Measurements from ENCODE around the gene ITPKA. TPM values are rescaled to one million over a fixed set of nuclear protein-coding genes. Genes with fewer than 3 reads are reported as not detected.
A peak's percentile ranks its signal among the peaks of the same experiment; 100 is the strongest.

The ITPKA gene
- total RNA-seq, 1 donor, result 0.10 TPM

DNA sequence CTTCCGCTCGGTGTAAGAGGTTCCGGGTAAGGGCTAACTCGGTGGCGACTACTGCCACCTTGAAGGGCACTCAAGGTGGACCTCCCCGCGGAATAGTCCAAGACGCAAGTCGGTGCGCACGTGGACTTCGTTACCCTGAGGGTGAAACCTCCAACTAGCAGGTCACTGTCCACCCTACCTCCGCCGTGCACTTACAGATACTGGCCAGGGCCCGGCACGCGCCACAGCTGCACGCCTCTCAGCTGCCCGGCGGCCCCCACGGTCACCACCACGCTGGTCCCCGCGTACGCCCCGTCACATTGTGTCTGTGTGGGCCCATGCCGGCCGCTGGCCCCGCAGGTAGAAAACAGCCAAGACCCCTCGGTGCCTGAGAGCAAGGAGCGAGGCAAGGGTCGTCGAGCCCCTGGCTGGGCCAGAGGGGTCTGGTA lies 18.9 kb downstream of the ITPKA start:
- peaks cover 26% of the 10 kb centered on the region for H3K27me3 ChIP-seq (ENCODE audit: insufficient read depth, low read length)
- peaks cover 25% of the 10 kb centered on the region for H3K4me1 ChIP-seq (ENCODE audit: insufficient read depth, low read length)
- peak overlapping the region; percentile 21 for H3K4me3 ChIP-seq (ENCODE audit: low read length)
- H3K9me3 ChIP-seq (ENCODE audit: low read depth, low read length), result no peaks in the 10 kb centered on the region

DNA sequence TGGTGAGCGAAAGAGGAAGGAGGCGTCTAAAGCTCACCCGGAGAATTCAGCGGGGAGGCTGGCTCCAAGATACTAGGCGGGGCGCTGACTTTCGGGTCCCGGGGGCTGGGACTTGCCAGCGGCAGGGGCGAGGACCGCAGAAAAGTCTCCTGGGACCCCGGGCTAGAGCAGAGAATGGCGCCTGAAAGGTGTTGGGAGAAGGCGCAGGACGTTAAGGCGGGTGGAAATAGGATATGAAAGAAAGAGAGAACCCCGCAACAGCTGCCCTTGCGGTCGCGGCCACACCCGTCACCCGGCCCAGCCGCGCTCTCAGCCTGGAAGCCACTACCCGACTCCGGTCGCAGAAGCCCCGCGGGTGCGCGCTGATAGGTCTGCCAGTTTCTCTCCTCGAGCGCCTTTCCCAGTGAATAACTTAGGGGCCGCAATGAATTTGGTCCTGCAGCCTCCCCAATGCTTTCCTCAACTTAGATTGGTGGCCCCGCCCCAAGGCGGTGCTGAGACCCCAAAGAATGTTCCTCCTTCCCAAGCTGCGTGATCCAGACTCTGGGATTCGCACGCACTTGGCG lies 19.3 kb downstream of the ITPKA start:
- Histone ChIP-seq H3K4me3 (ENCODE audit: low read length) (peak overlapping the region; percentile 21), H3K9me3 (ENCODE audit: low read depth, low read length) (no peaks in the 10 kb centered on the region), H3K4me1 (ENCODE audit: insufficient read depth, low read length) (peaks cover 25% of the 10 kb centered on the region), H3K27me3 (ENCODE audit: insufficient read depth, low read length) (peaks cover 26% of the 10 kb centered on the region)

DNA sequence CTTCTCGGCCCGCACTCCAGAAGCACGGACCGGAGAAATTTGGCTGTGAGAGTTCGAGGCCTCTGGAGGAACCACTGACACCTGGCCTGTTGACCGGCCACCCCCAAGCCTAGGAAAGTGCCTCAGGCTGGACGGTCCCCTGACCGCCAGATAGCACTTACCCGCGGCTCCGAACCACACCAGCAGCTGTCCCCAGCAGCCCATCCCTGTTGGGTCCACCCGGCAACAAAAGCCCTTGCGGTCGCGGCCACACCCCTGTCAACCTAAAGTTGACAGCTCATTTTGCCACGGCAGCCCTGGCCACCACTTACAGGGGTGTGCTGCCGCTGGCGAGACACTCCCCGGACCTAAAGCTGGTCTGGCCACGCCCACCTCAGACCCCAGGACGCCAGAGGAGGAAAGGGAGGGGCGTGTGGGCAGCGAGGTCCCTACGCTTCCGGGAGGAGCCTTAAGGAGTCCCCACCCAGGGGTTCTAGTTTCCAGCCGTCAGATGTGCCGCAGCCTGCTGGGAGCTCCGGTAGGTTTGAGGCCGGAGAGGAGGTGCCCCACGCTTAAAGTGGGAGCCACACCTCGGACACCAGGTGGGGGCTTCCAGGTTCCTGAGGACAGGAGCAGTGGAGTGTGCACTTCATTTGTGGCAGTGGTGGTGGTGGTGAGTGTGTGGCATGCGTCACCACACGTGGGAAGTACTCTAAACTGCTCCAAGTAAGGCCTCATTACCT lies 20.0 kb downstream of the ITPKA start, which contains the start of gene LTK:
Gene LTK (minus strand): TSS at position 322 of the 722 bp plus-strand sequence. CDS start 118 bp downstream, at position 204.
- Histone ChIP-seq H3K27me3 (ENCODE audit: insufficient read depth, low read length) (peaks cover 26% of the 10 kb centered on the region), H3K4me3 (ENCODE audit: low read length) (peak within 1 kb of the TSS; percentile 21), H3K4me1 (ENCODE audit: insufficient read depth, low read length) (peaks cover 25% of the 10 kb centered on the region), H3K9me3 (ENCODE audit: low read depth, low read length) (no peaks in the 10 kb centered on the region)

DNA sequence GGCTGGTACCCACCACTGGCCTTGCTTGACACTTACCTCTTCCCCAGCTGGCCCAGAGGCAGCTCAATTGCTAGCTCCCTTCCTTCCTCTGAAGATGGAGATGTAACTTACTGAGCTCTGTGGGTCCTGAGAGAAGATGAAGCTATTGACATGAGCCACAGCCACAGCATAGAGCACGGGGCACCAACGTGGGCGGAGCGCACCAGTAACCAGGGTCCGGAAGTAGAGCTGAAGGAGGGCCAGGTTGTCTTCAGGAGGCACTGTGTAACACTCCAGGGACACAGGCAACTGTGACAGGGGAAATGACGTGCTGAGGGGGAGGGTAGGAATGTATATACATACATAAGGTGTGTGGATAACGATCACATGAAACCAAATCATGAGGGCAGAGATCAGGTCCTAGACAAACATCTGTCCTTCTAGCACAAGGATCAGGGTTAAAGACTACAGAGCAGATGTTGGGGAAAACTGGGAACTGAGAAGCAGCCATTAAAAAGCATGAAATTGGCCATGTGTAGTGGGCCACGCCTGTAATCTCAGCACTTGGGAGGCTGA lies 24.3 kb downstream of the ITPKA start:
- Histone ChIP-seq H3K4me3 (ENCODE audit: low read length) (no peak overlapping the region), H3K9me3 (ENCODE audit: low read depth, low read length) (no peaks in the 10 kb centered on the region), H3K4me1 (ENCODE audit: insufficient read depth, low read length) (peaks cover 13% of the 10 kb centered on the region), H3K27me3 (ENCODE audit: insufficient read depth, low read length) (peaks cover 10% of the 10 kb centered on the region)

DNA sequence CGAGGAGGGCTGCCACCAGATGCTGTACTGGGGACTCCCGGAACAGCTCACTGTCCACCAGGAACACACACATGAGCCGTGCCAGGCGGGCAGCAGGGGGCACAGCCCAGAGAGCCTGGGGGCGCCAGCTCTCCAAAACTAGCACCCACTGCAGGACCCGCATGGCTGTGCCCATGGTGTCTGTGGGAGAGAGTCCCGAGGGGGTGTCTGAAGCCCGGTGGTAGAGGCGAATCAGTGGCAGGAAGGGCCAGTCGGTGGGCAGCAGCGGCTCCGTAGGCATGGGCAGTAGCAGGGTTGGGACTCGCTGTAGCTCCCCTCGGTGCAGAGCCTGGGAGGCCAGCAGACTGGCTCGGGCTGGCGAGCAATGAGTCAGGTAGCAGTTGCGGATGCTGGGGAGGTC lies 27.0 kb downstream of the ITPKA start:
- H3K4me1 ChIP-seq (ENCODE audit: insufficient read depth, low read length), result no peaks in the 10 kb centered on the region

DNA sequence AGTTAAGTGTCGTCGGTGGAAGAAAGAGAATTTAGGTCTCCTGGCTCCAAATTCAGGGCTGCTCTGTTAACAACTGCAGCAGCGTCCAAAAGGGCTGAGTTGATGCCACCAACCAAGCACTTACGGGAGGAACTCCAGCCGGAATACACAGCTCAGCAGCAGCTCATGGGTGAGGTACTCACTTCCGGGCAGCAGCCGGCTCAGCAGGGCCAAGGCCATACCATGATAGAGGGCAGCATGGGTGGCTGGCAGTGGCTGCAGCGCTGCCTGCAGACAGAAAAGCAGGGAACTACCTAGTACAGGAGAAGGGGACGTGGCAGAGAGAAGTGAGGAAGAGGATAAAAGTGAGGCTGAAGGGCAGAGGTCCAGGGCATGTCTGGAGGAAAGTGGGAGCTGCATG lies 27.9 kb downstream of the ITPKA start:
- Histone ChIP-seq H3K27me3 (ENCODE audit: insufficient read depth, low read length) (no peaks in the 10 kb centered on the region), H3K4me3 (ENCODE audit: low read length) (no peak overlapping the region), H3K4me1 (ENCODE audit: insufficient read depth, low read length) (no peaks in the 10 kb centered on the region), H3K9me3 (ENCODE audit: low read depth, low read length) (no peaks in the 10 kb centered on the region)

More for the DNA sequence above, 27.0 kb downstream of the ITPKA start:
- no peaks in the 10 kb centered on the region for H3K27me3 ChIP-seq (ENCODE audit: insufficient read depth, low read length)
- no peaks in the 10 kb centered on the region for H3K9me3 ChIP-seq (ENCODE audit: low read depth, low read length)
- H3K4me3 ChIP-seq (ENCODE audit: low read length), result no peak overlapping the region

DNA sequence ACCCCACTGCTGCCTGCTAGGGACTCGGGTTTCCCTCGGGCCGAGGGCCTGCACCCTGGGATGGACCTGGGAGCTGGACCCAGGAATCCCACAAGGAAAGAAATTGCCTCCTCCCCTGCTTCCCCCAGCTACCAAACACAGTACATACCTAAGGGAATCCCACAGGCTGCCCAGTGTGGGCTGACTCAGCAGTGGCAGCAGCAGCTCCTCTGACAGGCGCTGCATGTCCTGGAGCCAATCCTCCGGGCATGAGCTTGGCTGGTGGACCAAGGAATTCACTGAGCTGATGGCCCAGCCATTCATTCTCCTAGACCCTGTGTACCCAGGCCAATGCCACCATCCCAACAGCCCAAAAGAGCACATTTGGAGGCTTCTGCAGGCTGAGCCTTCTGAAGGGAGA lies 29.4 kb downstream of the ITPKA start:
- Histone ChIP-seq H3K4me3 (ENCODE audit: low read length) (no peak overlapping the region), H3K9me3 (ENCODE audit: low read depth, low read length) (no peaks in the 10 kb centered on the region), H3K4me1 (ENCODE audit: insufficient read depth, low read length) (no peaks in the 10 kb centered on the region), H3K27me3 (ENCODE audit: insufficient read depth, low read length) (no peaks in the 10 kb centered on the region)

DNA sequence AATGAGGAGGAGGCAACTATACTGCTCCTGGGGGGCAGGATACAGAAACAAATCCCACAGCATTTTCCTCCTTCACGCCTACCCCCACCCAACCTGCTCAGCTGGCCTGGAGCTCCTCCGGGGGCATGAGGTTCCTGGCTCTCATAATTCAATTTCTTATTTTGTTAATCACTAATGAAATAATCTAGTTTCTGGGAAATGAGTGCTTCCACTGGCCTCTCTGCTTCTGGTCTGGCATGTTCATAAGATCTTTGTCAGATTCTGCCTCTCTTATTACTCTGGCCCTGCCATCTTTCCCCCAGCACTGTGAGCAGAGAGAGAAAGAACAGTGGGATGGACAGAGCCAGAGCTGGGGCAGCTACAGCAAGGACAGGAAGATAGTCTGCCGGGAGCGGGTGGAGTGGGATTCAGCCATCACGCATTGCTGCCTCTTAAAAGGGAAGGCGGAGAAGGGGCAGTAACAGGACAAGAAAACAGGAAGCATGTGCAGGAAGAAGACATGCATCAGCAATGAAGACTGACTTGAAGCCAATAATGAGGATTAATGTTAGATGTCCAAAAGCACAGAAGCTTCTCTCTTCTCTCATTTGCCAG lies 36.8 kb downstream of the ITPKA start:
- no peaks in the 10 kb centered on the region for H3K9me3 ChIP-seq (ENCODE audit: low read depth, low read length)
- H3K27me3 ChIP-seq (ENCODE audit: insufficient read depth, low read length), result no peaks in the 10 kb centered on the region
- no peak overlapping the region for H3K4me3 ChIP-seq (ENCODE audit: low read length)
- no peaks in the 10 kb centered on the region for H3K4me1 ChIP-seq (ENCODE audit: insufficient read depth, low read length)

DNA sequence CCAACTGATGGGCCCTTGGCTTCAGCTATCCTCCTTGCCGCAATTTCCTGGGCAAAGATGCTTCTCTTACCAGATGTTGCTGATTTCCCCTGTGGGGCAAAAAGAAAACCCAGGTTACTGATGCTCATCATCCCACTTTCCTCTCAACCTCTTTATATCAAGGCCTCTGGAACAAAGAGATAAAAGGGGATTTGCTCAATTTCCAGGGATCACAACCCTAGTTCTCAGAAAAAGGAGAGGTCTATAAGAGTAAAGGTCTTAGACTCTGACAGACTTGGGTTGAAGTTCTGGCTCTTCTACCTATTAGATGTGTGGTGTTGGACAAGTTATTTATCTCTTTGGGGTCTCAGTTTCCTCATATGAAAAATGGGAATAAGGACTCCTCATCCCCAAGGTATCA lies 41.9 kb downstream of the ITPKA start:
- Histone ChIP-seq H3K9me3 (ENCODE audit: low read depth, low read length) (no peaks in the 10 kb centered on the region), H3K27me3 (ENCODE audit: insufficient read depth, low read length) (no peaks in the 10 kb centered on the region), H3K4me1 (ENCODE audit: insufficient read depth, low read length) (no peaks in the 10 kb centered on the region), H3K4me3 (ENCODE audit: low read length) (no peak overlapping the region)

DNA sequence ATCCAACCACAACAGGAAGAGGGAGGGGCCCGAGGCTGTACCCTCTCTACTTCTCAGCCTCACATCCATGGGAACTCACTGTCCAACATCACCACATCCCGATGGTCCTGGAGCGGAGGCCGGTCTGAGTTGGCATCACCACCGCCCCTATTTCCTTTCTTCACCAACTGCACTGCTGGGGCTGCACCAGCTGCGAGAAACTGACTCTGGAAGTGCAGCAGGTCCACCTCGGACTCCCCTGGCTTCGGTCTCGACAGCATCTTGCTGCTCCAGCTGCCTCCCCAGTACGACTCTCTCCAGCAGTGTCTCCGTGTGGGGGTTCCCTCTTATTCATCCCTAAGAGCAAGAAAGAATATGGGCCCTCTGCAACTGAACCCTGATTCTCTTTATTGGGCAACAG lies 43.2 kb downstream of the ITPKA start:
- Histone ChIP-seq H3K4me1 (ENCODE audit: insufficient read depth, low read length) (no peaks in the 10 kb centered on the region), H3K9me3 (ENCODE audit: low read depth, low read length) (no peaks in the 10 kb centered on the region), H3K4me3 (ENCODE audit: low read length) (no peak overlapping the region), H3K27me3 (ENCODE audit: insufficient read depth, low read length) (no peaks in the 10 kb centered on the region)

DNA sequence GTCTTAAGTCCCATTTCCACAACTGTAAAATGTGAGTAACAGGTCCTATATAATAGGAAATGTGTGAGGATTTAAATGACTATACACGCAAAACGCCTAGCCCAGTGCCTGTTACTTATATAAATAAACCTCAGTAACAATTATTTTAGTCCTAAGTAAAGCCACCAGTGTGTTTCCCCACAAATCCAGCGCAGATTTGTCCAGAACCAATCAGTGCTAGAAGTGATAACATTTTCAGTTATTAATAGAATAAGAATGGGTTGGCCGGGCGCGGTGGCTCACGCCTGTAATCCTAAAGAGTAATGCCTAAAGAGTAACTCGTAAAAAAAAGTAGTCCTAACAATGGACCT lies 49.8 kb downstream of the ITPKA start:
- Histone ChIP-seq H3K4me3 (ENCODE audit: low read length) (peak overlapping the region; percentile 96), H3K27me3 (ENCODE audit: insufficient read depth, low read length) (no peaks in the 10 kb centered on the region), H3K4me1 (ENCODE audit: insufficient read depth, low read length) (peaks cover 12% of the 10 kb centered on the region), H3K9me3 (ENCODE audit: low read depth, low read length) (no peaks in the 10 kb centered on the region)

DNA sequence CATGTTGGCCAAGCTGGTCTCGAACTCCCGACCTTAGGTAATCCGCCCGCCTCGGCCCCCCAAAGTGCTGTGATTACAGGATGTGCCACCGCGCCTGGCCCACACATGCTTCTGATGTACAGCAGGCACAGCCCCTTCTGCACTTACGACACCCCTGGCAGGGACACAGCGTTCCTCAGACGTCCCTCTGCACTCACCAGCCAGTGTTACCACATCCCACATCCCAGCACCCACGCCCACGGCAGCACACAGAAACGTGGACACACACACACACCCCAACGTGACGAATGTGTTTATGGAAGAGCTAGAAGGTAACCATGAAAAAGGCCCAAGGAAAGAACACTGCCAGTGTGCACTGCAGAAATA lies 51.0 kb downstream of the ITPKA start:
- no peaks in the 10 kb centered on the region for H3K27me3 ChIP-seq (ENCODE audit: insufficient read depth, low read length)
- H3K4me3 ChIP-seq (ENCODE audit: low read length), result peak overlapping the region; percentile 96
- H3K9me3 ChIP-seq (ENCODE audit: low read depth, low read length), result no peaks in the 10 kb centered on the region
- peaks cover 12% of the 10 kb centered on the region for H3K4me1 ChIP-seq (ENCODE audit: insufficient read depth, low read length)

DNA sequence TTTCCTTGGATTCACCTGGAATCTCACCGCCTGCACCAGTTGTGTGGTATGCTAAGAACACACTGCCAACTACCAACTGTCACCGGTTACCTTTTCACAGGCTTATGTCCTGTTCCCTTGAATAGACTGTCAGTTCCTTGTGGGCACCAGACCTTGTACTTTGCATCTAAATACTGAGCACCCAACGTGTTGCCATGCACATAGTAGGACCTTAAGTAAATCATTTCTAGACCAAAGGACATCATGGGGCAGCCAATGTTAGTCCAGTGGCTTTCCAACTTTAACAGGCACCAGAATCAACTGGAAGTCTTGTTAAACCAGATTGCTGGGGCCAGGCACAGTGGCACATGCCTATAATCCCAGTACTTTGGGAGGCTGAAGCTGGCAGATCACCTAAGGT lies 51.5 kb downstream of the ITPKA start:
- Histone ChIP-seq H3K27me3 (ENCODE audit: insufficient read depth, low read length) (no peaks in the 10 kb centered on the region), H3K4me1 (ENCODE audit: insufficient read depth, low read length) (peaks cover 12% of the 10 kb centered on the region)

DNA sequence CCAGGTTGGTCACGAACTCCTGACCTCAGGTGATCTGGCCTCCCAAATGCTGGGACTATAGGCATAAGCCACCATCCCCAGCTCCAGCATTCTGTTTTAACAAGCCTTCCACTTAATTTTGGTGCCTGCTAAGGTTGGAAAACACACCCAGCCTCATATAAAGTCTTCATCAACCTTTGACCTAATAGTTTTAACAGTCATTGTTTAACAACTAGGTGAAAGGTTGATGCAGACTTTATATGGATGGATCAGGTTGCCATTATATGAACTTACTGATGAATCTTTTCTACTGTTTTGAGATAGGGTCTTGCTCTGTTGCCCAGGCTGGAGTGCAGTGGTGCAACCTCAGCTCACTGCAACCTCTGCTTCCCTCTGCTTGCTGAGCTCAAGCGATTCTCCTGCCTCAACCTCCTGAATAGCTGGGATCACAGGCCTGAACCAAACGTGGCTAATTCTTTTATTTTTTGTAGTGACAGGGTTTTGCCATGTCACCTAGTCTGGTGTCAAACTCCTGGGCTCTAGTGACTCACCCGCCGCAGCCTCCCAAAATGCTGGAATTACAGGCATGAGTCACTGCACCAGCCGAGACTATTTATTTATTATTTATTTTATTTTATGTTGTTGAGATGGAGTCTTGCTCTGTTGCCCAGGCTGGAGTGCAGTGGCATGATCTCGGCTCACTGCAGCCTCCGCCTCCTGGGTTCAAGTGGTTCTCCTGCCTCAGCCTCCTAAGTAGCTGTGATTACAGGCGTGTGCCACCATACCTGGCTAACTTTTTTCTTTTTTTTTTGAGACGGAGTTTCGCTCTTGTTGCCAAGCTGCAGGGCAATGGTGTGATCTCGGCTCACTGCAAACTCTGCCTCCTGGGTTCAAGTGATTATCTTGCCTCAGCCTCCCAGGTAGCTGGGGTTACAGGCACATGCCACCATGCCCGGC lies 53.4 kb downstream of the ITPKA start:
- Histone ChIP-seq H3K27me3 (ENCODE audit: insufficient read depth, low read length) (no peaks in the 10 kb centered on the region), H3K4me3 (ENCODE audit: low read length) (no peak overlapping the region), H3K4me1 (ENCODE audit: insufficient read depth, low read length) (peaks cover 12% of the 10 kb centered on the region), H3K9me3 (ENCODE audit: low read depth, low read length) (no peaks in the 10 kb centered on the region)

More for the DNA sequence above, 51.5 kb downstream of the ITPKA start:
- H3K9me3 ChIP-seq (ENCODE audit: low read depth, low read length), result no peaks in the 10 kb centered on the region
- H3K4me3 ChIP-seq (ENCODE audit: low read length), result no peak overlapping the region
